Measurements from ENCODE around the gene IRGQ.
A peak's percentile ranks its signal among the peaks of the same experiment; 100 is the strongest.

Gene IRGQ

GRCh38 chr19:43642531-43642930 is 46.6 kb upstream of the IRGQ start:
- TF ChIP-seq CREB1 (IDR thresholded peaks at IDR 0.05; ENCODE audit: low read depth) (no peak), MAX (IDR thresholded peaks at IDR 0.05) (no peak), REST (IDR thresholded peaks at IDR 0.05; ENCODE audit: low read depth) (no peak), NFIC (IDR thresholded peaks at IDR 0.05) (no peak), ZBTB7A (IDR thresholded peaks at IDR 0.05; ENCODE audit: low read depth) (no peak), EP300 (IDR thresholded peaks at IDR 0.05; ENCODE audit: borderline replicate concordance) (no peak), EGR1 (IDR thresholded peaks at IDR 0.05) (no peak), TCF12 (IDR thresholded peaks at IDR 0.05; ENCODE audit: low read depth) (no peak), TEAD4 (IDR thresholded peaks at IDR 0.05) (no peak), RAD21 (IDR thresholded peaks at IDR 0.05; ENCODE audit: low read depth) (no peak), FOXM1 (IDR thresholded peaks at IDR 0.05; ENCODE audit: borderline replicate concordance, low read depth) (no peak), YY1 (IDR thresholded peaks at IDR 0.05; ENCODE audit: low read depth) (no peak), CEBPB (IDR thresholded peaks at IDR 0.05) (no peak), TAF1 (IDR thresholded peaks at IDR 0.05; ENCODE audit: low read depth) (no peak), USF1 (IDR thresholded peaks at IDR 0.05) (no peak)

GRCh38 chr19:43641333-43641732 is 45.4 kb upstream of the IRGQ start:
- TF ChIP-seq TCF12 (IDR thresholded peaks at IDR 0.05; ENCODE audit: low read depth) (no peak), USF1 (IDR thresholded peaks at IDR 0.05) (no peak), ZBTB7A (IDR thresholded peaks at IDR 0.05; ENCODE audit: low read depth) (no peak), REST (IDR thresholded peaks at IDR 0.05; ENCODE audit: low read depth) (no peak), NFIC (IDR thresholded peaks at IDR 0.05) (no peak), RAD21 (IDR thresholded peaks at IDR 0.05; ENCODE audit: low read depth) (no peak), CREB1 (IDR thresholded peaks at IDR 0.05; ENCODE audit: low read depth) (no peak), EP300 (IDR thresholded peaks at IDR 0.05; ENCODE audit: borderline replicate concordance) (no peak), CEBPB (IDR thresholded peaks at IDR 0.05) (no peak), EGR1 (IDR thresholded peaks at IDR 0.05) (no peak), YY1 (IDR thresholded peaks at IDR 0.05; ENCODE audit: low read depth) (no peak), FOXM1 (IDR thresholded peaks at IDR 0.05; ENCODE audit: borderline replicate concordance, low read depth) (no peak), TAF1 (IDR thresholded peaks at IDR 0.05; ENCODE audit: low read depth) (no peak), TEAD4 (IDR thresholded peaks at IDR 0.05) (no peak), MAX (IDR thresholded peaks at IDR 0.05) (no peak)

GRCh38 chr19:43640424-43640757 is 44.5 kb upstream of the IRGQ start:
- TF ChIP-seq NFIC (IDR thresholded peaks at IDR 0.05) (no peak), YY1 (IDR thresholded peaks at IDR 0.05; ENCODE audit: low read depth) (no peak), EGR1 (IDR thresholded peaks at IDR 0.05) (no peak), ZBTB7A (IDR thresholded peaks at IDR 0.05; ENCODE audit: low read depth) (peak; percentile 76; the same call in 1 of the 2 replicates), CREB1 (IDR thresholded peaks at IDR 0.05; ENCODE audit: low read depth) (no peak), EP300 (IDR thresholded peaks at IDR 0.05; ENCODE audit: borderline replicate concordance) (no peak), CEBPB (IDR thresholded peaks at IDR 0.05) (no peak), RAD21 (IDR thresholded peaks at IDR 0.05; ENCODE audit: low read depth) (no peak)

GRCh38 chr19:43639519-43640423 is 43.8 kb upstream of the IRGQ start, which contains the start of gene CADM4:
Gene CADM4 (minus strand): TSS chr19:43639850. CDS start chr19:43639790, 60 bp downstream.
- TF ChIP-seq MAX (IDR thresholded peaks at IDR 0.05): peak; percentile 93; the same call in 1 of the 2 replicates
- TF ChIP-seq CEBPB (IDR thresholded peaks at IDR 0.05): no peak
- TF ChIP-seq TEAD4 (IDR thresholded peaks at IDR 0.05): no peak
- TF ChIP-seq TCF12 (IDR thresholded peaks at IDR 0.05; ENCODE audit: low read depth): no peak
- no peak for TF ChIP-seq TAF1 (IDR thresholded peaks at IDR 0.05; ENCODE audit: low read depth)
- TF ChIP-seq ZBTB7A (IDR thresholded peaks at IDR 0.05; ENCODE audit: low read depth): no peak
- TF ChIP-seq EP300 (IDR thresholded peaks at IDR 0.05; ENCODE audit: borderline replicate concordance): no peak
- TF ChIP-seq YY1 (IDR thresholded peaks at IDR 0.05; ENCODE audit: low read depth): no peak

GRCh38 chr19:43638995-43639518 is 43.1 kb upstream of the IRGQ start:
- TF ChIP-seq NFIC (IDR thresholded peaks at IDR 0.05): no peak
- TF ChIP-seq CEBPB (IDR thresholded peaks at IDR 0.05): no peak
- TF ChIP-seq RAD21 (IDR thresholded peaks at IDR 0.05; ENCODE audit: low read depth): no peak
- no peak for TF ChIP-seq CREB1 (IDR thresholded peaks at IDR 0.05; ENCODE audit: low read depth)
- no peak for TF ChIP-seq EGR1 (IDR thresholded peaks at IDR 0.05)
- TF ChIP-seq YY1 (IDR thresholded peaks at IDR 0.05; ENCODE audit: low read depth): no peak
- TF ChIP-seq TCF12 (IDR thresholded peaks at IDR 0.05; ENCODE audit: low read depth): no peak
- no peak for TF ChIP-seq MAX (IDR thresholded peaks at IDR 0.05)
- TF ChIP-seq TEAD4 (IDR thresholded peaks at IDR 0.05): no peak
- no peak for TF ChIP-seq USF1 (IDR thresholded peaks at IDR 0.05)
- no peak for TF ChIP-seq ZBTB7A (IDR thresholded peaks at IDR 0.05; ENCODE audit: low read depth)
- TF ChIP-seq TAF1 (IDR thresholded peaks at IDR 0.05; ENCODE audit: low read depth): no peak
- TF ChIP-seq REST (IDR thresholded peaks at IDR 0.05; ENCODE audit: low read depth): no peak
- TF ChIP-seq EP300 (IDR thresholded peaks at IDR 0.05; ENCODE audit: borderline replicate concordance): no peak
- TF ChIP-seq FOXM1 (IDR thresholded peaks at IDR 0.05; ENCODE audit: borderline replicate concordance, low read depth): no peak
